GM12878 (cell line): ENCODE results near the gene CREBZF. TPM values are rescaled to one million over a fixed set of nuclear protein-coding genes. Genes with fewer than 3 reads are reported as not detected.

Source experiments
- CBFB ChIP-seq: IDR thresholded peaks from 2 replicates; pipeline ENCODE4 v1.6.1; 2016; ENCODE audit warnings: antibody characterized with exemption, low read depth
- CEBPB ChIP-seq, 2 experiments: fragments of 150-350 bp in 1 of 2; IDR thresholded peaks; 2 replicates each; pipeline ENCODE4 v1.6.1; 2012 to 2014; ENCODE audit warnings: low read depth in 2 of 2, low read length in 2 of 2, borderline replicate concordance in 1 of 2, inconsistent platforms in 1 of 2
- CHD2 ChIP-seq: IDR thresholded peaks from 2 replicates; pipeline ENCODE4 v1.6.1; 2011; ENCODE audit warnings: low read depth, low read length, improper control_type of control experiment, borderline replicate concordance
- GATAD2B ChIP-seq: fragments of 450-650 bp; conservative IDR thresholded peaks from 2 replicates; pipeline ENCODE4 v1.6.1; 2017; ENCODE audit warnings: low read depth, mild to moderate bottlenecking, moderate library complexity
- IKZF1 ChIP-seq: fragments of 450-650 bp; conservative IDR thresholded peaks from 2 replicates; pipeline ENCODE4 v1.6.1; 2017; ENCODE audit warnings: antibody characterized with exemption, mild to moderate bottlenecking
- JUNB ChIP-seq: IDR thresholded peaks from 2 replicates; pipeline ENCODE4 v1.6.1; 2016; ENCODE audit warnings: antibody characterized with exemption, mild to moderate bottlenecking
- LARP7 ChIP-seq: fragments of 450-650 bp; IDR thresholded peaks from 2 replicates; pipeline ENCODE4 v1.6.1; 2017; ENCODE audit warnings: mild to moderate bottlenecking
- MTA2 ChIP-seq: fragments of 450-650 bp; IDR thresholded peaks from 2 replicates; pipeline ENCODE4 v1.6.1; 2016; ENCODE audit warnings: low read depth, mild to moderate bottlenecking, moderate library complexity
- MTA3 ChIP-seq: IDR thresholded peaks from 2 replicates; pipeline ENCODE4 v1.6.1; 2012; ENCODE audit warnings: low read length, inconsistent platforms, borderline replicate concordance
- NR2C2 ChIP-seq: IDR thresholded peaks from 2 replicates; pipeline ENCODE4 v1.6.1; 2011; ENCODE audit warnings: borderline replicate concordance, low read depth; ENCODE audit not compliant: control insufficient read depth, insufficient read length
- NR2F1 ChIP-seq: fragments of 450-650 bp; conservative IDR thresholded peaks from 2 replicates; pipeline ENCODE4 v1.6.1; 2017; ENCODE audit warnings: mild to moderate bottlenecking
- PAX8 ChIP-seq: fragments of 450-650 bp; IDR thresholded peaks from 2 replicates; pipeline ENCODE4 v1.6.1; 2017; ENCODE audit warnings: mild to moderate bottlenecking, moderate library complexity
- POLR2AphosphoS2 ChIP-seq: IDR thresholded peaks from 2 replicates; pipeline ENCODE4 v1.6.1; 2011; ENCODE audit warnings: low read depth, mild to moderate bottlenecking, low read length, improper control_type of control experiment, moderate library complexity
- POU2F2 ChIP-seq: IDR thresholded peaks from 3 replicates; pipeline ENCODE4 v1.6.1; 2011; ENCODE audit warnings: low read depth, mild to moderate bottlenecking, low read length, borderline replicate concordance
- RAD51 ChIP-seq: fragments of 450-650 bp; IDR thresholded peaks from 2 replicates; pipeline ENCODE4 v1.6.1; 2016; ENCODE audit warnings: moderate library complexity, mild to moderate bottlenecking, inconsistent platforms
- RELA ChIP-seq: fragments of 450-650 bp; IDR thresholded peaks from 2 replicates; pipeline ENCODE4 v1.8.0; 2014; ENCODE audit warnings: borderline replicate concordance; ENCODE audit not compliant: partially characterized antibody
- SIN3A ChIP-seq: IDR thresholded peaks from 2 replicates; pipeline ENCODE4 v1.6.1; 2012; ENCODE audit warnings: low read depth, low read length, improper control_type of control experiment
- SMAD5 ChIP-seq: IDR thresholded peaks from 2 replicates; pipeline ENCODE4 v1.6.1; 2016; ENCODE audit warnings: antibody characterized with exemption, low read depth
- YY1 ChIP-seq: IDR thresholded peaks from 2 replicates; pipeline ENCODE4 v1.6.1; 2011; ENCODE audit warnings: low read depth, mild to moderate bottlenecking, low read length
- polyA plus RNA-seq, 11 experiments: library from polyadenylated mRNA; depleted of rRNA in 4 of 11; unstranded in 6 of 11; stranded (reverse) in 5 of 11; fragments of >200 nt; fragmentation: Nextera tagmentation in 4 of 11; fragmentation: Illumina TruSeq in 1 of 11; extraction: Ambion mirVana in 4 of 11; extraction: Trizol in 1 of 11; gene quantifications; 1 replicate in 1 of 11; 2 replicates in 10 of 11; pipeline versions ENCODE4 v1.2.1 to v1.2.3, GENCODE V29; 2011 to 2016; ENCODE audit warnings: inconsistent platforms in 2 of 11, missing spikeins in 2 of 11, low read depth in 1 of 11
- total RNA-seq, 4 experiments: library from RNA; depleted of rRNA in 3 of 4; stranded (reverse); fragments of >200 nt in 3 of 4; fragmentation: Illumina TruSeq in 1 of 4; extraction: Trizol in 1 of 4; gene quantifications; 2 replicates each; pipeline versions ENCODE4 v1.2.1 to v1.2.3, GENCODE V29; 2013 to 2021
- TF ChIP-seq, protein P1 (sequence below): IDR thresholded peaks from 2 replicates; pipeline ENCODE4 v1.6.1; 2011; ENCODE audit warnings: mild to moderate bottlenecking, low read depth, low read length, moderate library complexity; ENCODE audit not compliant: insufficient replicate concordance
- TF ChIP-seq, protein P2 (sequence below): IDR thresholded peaks from 2 replicates; pipeline ENCODE4 v1.6.1; 2012; ENCODE audit warnings: low read depth, low read length, improper control_type of control experiment
- TF ChIP-seq, protein P3 (sequence below): fragments of 450-650 bp; formaldehyde crosslinking; IDR thresholded peaks from 2 replicates; pipeline ENCODE4 v1.4.0; 2022; ENCODE audit warnings: mild to moderate bottlenecking, moderate library complexity
- TF ChIP-seq, protein P4 (sequence below): fragments of 450-650 bp; IDR thresholded peaks from 2 replicates; pipeline ENCODE4 v1.6.1; 2017; ENCODE audit warnings: low read depth, mild to moderate bottlenecking, moderate library complexity

Gene CREBZF
- total and polyA plus RNA-seq, 10 of the 15 experiments (the other 5 are each of a cell fraction or from before 2014, with no cell fraction given): 11.1 to 51.2 (median 34.1) TPM

DNA sequence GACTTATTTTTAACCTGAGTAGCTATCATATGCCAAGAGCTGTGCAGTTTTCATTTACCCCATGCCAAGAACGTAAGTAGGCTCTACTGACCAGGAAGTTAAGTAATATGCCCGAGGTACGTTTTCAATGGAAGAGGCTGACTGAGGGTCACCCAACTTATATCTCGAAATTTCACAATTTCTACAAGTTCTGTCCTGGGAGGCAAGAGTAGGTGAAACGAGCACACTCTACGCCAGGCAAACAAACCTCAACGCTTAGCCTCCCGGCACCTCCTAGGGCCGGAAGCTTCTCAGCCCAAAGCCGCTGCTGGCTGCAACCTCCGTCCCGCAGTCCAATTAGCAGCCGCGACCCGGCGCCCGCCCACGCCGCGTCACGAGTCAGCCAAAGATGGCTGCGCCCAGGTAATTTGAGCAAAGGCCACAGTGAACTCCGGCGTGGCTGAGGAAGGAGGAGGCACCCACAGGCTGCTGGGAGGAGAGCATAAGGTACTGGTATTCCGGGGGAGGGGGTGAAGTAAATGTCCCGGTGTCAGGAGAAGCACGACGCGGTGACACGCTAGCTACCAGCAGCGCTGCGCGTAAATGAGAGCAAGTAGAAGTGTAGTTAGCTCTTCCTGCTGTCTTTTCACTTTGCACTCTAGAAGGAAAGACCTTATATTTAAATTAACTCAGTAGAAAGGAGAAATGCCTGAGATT lies 17.2 kb downstream of the CREBZF start, which contains the start of gene TMEM126A (continued):
- peak; percentile 89; the same call in 1 of the 2 replicates for TF ChIP-seq SMAD5
- peak; percentile 51; the same call in 1 of the 2 replicates for TF ChIP-seq NR2F1
- peak; percentile 88; the same call in 1 of the 2 replicates for TF ChIP-seq SIN3A
- TF ChIP-seq MTA3: no peak
- TF ChIP-seq, protein P1, sequence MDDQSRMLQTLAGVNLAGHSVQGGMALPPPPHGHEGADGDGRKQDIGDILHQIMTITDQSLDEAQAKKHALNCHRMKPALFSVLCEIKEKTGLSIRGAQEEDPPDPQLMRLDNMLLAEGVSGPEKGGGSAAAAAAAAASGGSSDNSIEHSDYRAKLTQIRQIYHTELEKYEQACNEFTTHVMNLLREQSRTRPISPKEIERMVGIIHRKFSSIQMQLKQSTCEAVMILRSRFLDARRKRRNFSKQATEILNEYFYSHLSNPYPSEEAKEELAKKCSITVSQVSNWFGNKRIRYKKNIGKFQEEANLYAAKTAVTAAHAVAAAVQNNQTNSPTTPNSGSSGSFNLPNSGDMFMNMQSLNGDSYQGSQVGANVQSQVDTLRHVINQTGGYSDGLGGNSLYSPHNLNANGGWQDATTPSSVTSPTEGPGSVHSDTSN: no peak
- peak; percentile 63; the same call in 1 of the 2 replicates for TF ChIP-seq CHD2
- peak; percentile 27; the same call in 1 of the 2 replicates for TF ChIP-seq GATAD2B
- no peak for TF ChIP-seq CEBPB (IDR thresholded peaks at IDR 0.05; ENCODE audit: borderline replicate concordance in 1 of 2, low read depth in 2 of 2, low read length in 2 of 2)
- TF ChIP-seq JUNB: no peak
- TF ChIP-seq, protein P2, sequence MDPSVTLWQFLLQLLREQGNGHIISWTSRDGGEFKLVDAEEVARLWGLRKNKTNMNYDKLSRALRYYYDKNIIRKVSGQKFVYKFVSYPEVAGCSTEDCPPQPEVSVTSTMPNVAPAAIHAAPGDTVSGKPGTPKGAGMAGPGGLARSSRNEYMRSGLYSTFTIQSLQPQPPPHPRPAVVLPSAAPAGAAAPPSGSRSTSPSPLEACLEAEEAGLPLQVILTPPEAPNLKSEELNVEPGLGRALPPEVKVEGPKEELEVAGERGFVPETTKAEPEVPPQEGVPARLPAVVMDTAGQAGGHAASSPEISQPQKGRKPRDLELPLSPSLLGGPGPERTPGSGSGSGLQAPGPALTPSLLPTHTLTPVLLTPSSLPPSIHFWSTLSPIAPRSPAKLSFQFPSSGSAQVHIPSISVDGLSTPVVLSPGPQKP: peak; percentile 43
- peak; percentile 76 for TF ChIP-seq CBFB
- TF ChIP-seq LARP7: peak; percentile 57; the same call in 1 of the 2 replicates
- TF ChIP-seq, protein P3, sequence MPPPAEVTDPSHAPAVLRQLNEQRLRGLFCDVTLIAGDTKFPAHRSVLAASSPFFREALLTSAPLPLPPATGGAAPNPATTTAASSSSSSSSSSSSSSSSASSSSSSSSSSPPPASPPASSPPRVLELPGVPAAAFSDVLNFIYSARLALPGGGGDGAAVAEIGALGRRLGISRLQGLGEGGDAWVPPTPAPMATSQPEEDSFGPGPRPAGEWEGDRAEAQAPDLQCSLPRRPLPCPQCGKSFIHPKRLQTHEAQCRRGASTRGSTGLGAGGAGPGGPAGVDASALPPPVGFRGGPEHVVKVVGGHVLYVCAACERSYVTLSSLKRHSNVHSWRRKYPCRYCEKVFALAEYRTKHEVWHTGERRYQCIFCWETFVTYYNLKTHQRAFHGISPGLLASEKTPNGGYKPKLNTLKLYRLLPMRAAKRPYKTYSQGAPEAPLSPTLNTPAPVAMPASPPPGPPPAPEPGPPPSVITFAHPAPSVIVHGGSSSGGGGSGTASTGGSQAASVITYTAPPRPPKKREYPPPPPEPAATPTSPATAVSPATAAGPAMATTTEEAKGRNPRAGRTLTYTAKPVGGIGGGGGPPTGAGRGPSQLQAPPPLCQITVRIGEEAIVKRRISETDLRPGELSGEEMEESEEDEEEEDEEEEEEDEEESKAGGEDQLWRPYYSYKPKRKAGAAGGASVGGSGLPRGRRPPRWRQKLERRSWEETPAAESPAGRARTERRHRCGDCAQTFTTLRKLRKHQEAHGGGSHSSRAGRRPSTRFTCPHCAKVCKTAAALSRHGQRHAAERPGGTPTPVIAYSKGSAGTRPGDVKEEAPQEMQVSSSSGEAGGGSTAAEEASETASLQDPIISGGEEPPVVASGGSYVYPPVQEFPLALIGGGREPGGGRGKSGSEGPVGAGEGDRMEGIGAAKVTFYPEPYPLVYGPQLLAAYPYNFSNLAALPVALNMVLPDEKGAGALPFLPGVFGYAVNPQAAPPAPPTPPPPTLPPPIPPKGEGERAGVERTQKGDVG: no peak
- TF ChIP-seq, protein P4, sequence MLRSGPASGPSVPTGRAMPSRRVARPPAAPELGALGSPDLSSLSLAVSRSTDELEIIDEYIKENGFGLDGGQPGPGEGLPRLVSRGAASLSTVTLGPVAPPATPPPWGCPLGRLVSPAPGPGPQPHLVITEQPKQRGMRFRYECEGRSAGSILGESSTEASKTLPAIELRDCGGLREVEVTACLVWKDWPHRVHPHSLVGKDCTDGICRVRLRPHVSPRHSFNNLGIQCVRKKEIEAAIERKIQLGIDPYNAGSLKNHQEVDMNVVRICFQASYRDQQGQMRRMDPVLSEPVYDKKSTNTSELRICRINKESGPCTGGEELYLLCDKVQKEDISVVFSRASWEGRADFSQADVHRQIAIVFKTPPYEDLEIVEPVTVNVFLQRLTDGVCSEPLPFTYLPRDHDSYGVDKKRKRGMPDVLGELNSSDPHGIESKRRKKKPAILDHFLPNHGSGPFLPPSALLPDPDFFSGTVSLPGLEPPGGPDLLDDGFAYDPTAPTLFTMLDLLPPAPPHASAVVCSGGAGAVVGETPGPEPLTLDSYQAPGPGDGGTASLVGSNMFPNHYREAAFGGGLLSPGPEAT: peak; percentile 99
- TF ChIP-seq POU2F2: peak; percentile 69; the same call in 2 of the 3 replicates
- TF ChIP-seq IKZF1: peak; percentile 62
- TF ChIP-seq YY1: peak; percentile 99
- no peak for TF ChIP-seq NR2C2
- TF ChIP-seq POLR2AphosphoS2: peak; percentile 60; the same call in 1 of the 2 replicates
- TF ChIP-seq MTA2: peak; percentile 52; the same call in 1 of the 2 replicates
- TF ChIP-seq RELA: peak; percentile 34
- TF ChIP-seq RAD51: peak; percentile 72
- no peak for TF ChIP-seq PAX8
